HUES64 (cell line): ENCODE data around the gene KRTAP9-9.

Experiments used
- H3K27ac ChIP-seq: 2 replicates; pipeline ENCODE4 v1.7.0; 2013; ENCODE audit warnings: low read depth, low read length, inconsistent platforms
- H3K27me3 ChIP-seq: 2 replicates; pipeline ENCODE4 v1.6.1; 2013; ENCODE audit warnings: mild to moderate bottlenecking, low read length; ENCODE audit not compliant: insufficient read depth
- H3K36me3 ChIP-seq: 2 replicates; pipeline ENCODE4 v1.6.1; 2013; ENCODE audit warnings: mild to moderate bottlenecking, low read length; ENCODE audit not compliant: insufficient read depth
- H3K4me1 ChIP-seq: 2 replicates; pipeline ENCODE4 v1.6.1; 2013; ENCODE audit warnings: mild to moderate bottlenecking, low read length, moderate library complexity; ENCODE audit not compliant: insufficient read depth
- H3K4me3 ChIP-seq: 2 replicates; pipeline ENCODE4 v1.5.1; 2013; ENCODE audit warnings: mild to moderate bottlenecking, low read length, moderate library complexity
- H3K9ac ChIP-seq: 2 replicates; pipeline ENCODE4 v1.6.1; 2013; ENCODE audit warnings: mild to moderate bottlenecking, low read depth, low read length
- H3K9me3 ChIP-seq: 2 replicates; pipeline ENCODE4 v1.6.1; 2013; ENCODE audit warnings: low read depth, low read length; ENCODE audit not compliant: insufficient read depth
- WGBS: fragments of 150-250, 120-280 bp; methylation state at CpG from one replicate; pipeline ENCODE4 v1.1.7; 2013; ENCODE audit warnings: missing lambda C conversion rate; 5-methylcytosine and 5-hydroxymethylcytosine counted together

The KRTAP9-9 gene

GRCh38 chr17:41301204-41301790 lies 46.1 kb downstream of the KRTAP9-9 start:
- H3K4me1 ChIP-seq: no peaks in the 10 kb centered on the region
- H3K27me3 ChIP-seq: no peaks in the 10 kb centered on the region
- H3K9me3 ChIP-seq: no peaks in the 10 kb centered on the region
- H3K27ac ChIP-seq: no peak overlapping the region
- no peak overlapping the region for H3K9ac ChIP-seq
- no peaks in the 10 kb centered on the region for H3K36me3 ChIP-seq
- 87% methylated on average over 5 of the region's 5 CpGs for WGBS
- H3K4me3 ChIP-seq: no peak overlapping the region

GRCh38 chr17:41301916-41302901 lies 47.0 kb downstream of the KRTAP9-9 start, which contains the start of gene KRTAP29-1:
Gene KRTAP29-1, minus strand, starts transcription at chr17:41302851. Its CDS starts 0 bp downstream, at chr17:41302851.
- Histone ChIP-seq H3K4me1 (no peaks in the 10 kb centered on the region), H3K4me3 (no peak within 1 kb of the TSS), H3K36me3 (no peaks in the 10 kb centered on the region), H3K9me3 (no peaks in the 10 kb centered on the region), H3K27me3 (no peaks in the 10 kb centered on the region), H3K9ac (no peak within 1 kb of the TSS), H3K27ac (no peak within 1 kb of the TSS)
- 86% methylated on average over 11 of the region's 11 CpGs for WGBS

GRCh38 chr17:41302981-41303380 lies 47.8 kb downstream of the KRTAP9-9 start:
- no peaks in the 10 kb centered on the region for H3K27me3 ChIP-seq
- WGBS: 96% methylated on average over 4 of the region's 4 CpGs
- no peak overlapping the region for H3K9ac ChIP-seq
- H3K4me1 ChIP-seq: no peaks in the 10 kb centered on the region
- H3K9me3 ChIP-seq: no peaks in the 10 kb centered on the region
- H3K36me3 ChIP-seq: no peaks in the 10 kb centered on the region
- H3K27ac ChIP-seq: no peak overlapping the region
- H3K4me3 ChIP-seq: no peak overlapping the region

GRCh38 chr17:41304091-41304490 lies 48.9 kb downstream of the KRTAP9-9 start:
- Histone ChIP-seq H3K4me3 (no peak overlapping the region), H3K27me3 (no peaks in the 10 kb centered on the region), H3K36me3 (no peaks in the 10 kb centered on the region), H3K9ac (no peak overlapping the region), H3K9me3 (no peaks in the 10 kb centered on the region), H3K4me1 (no peaks in the 10 kb centered on the region), H3K27ac (no peak overlapping the region)
- 88% methylated on average over 11 of the region's 12 CpGs for WGBS
